ENCODE measurements around the gene EMILIN1. TPM values are rescaled to one million over a fixed set of nuclear protein-coding genes. Genes with fewer than 3 reads are reported as not detected.

Gene EMILIN1
- total and polyA plus RNA-seq, 2 of the 8 experiments (the other 6 are each of a cell fraction or from before 2014, with no cell fraction given): 1.9 to 3.0 TPM

- TF ChIP-seq POU5F1 (IDR thresholded peaks at IDR 0.05; ENCODE audit: low read depth, low read length) (no peak), HDAC6 (IDR thresholded peaks at IDR 0.05; ENCODE audit: low read depth, low read length) (no peak), POLR2AphosphoS5 (IDR thresholded peaks at IDR 0.05; ENCODE audit: low read depth, low read length) (no peak), EGR1 (IDR thresholded peaks at IDR 0.05; ENCODE audit: borderline replicate concordance, low read depth, low read length) (no peak), EZH2 (IDR thresholded peaks at IDR 0.05; ENCODE audit: low read depth, low read length, severe bottlenecking) (no peak), RFX5 (IDR thresholded peaks at IDR 0.05; ENCODE audit: borderline replicate concordance, low read depth, low read length) (no peak), POLR2A (IDR thresholded peaks at IDR 0.05; ENCODE audit: control extremely low read depth in 1 of 2, low read depth in 2 of 2, low read length in 2 of 2) (no peak)
Measured at GRCh38 chr2:27081984-27082772, 3.8 kb downstream of the EMILIN1 start (continued).

Measured in H1 (cell line).